ENCODE measurements around the gene NPLOC4. TPM values are rescaled to one million over a fixed set of nuclear protein-coding genes. Genes with fewer than 3 reads are reported as not detected.

Gene NPLOC4
- total and polyA plus RNA-seq, 2 of the 8 experiments (the other 6 are each of a cell fraction or from before 2014, with no cell fraction given) = 70.7 to 92.7 TPM

DNA sequence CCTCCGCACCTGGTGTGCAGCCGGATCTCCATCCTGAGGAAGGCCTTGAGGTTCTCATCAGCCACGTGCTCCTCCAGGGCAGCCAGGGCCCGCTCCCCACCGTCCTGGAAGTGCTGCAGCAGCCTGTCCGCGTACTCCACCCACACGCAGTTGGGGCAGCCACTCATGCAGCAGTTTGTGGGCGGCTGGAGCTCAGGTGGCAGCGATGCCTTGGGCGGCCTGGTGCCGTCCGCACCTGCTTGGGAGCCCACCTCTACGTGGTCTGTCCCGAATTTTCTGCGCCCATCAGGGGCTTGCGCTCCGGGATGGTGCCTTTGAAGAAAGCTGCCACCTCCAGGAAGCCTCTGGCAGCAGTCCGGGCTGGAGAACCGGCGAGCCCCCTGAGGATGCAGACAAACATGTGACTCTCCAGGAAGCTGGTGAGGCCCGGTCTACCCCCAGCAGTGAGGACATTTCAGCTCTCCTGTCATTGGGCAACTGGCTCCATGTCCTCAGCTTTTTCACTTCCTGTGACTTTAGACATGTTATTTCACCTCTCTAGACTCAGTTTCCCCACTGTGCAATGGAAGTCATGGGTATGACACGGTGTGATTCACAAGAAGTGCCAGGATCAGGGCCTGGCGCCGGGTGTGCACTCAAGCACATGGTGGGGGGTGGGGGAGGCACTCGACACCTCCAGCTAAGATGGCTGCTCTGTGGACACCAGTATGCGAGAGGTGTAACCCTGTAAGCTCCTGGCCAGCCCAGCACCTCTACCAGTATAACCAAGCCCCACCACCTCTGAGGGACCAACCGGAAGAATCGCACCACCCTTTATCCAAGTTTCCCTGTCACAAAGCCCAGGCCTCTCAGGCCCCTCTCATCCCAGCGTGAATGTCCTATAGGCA lies 28.5 kb upstream of the NPLOC4 start:
- DNase-seq (ENCODE audit: low read depth in 1 of 2, low spot score in 2 of 2) (no peak), FAIRE-seq (no peak)
- peaks cover 8% of the 10 kb centered on the region for H3K79me1 ChIP-seq (ENCODE audit: low read depth, low read length)
- no peak overlapping the region for H3K56ac ChIP-seq (replicated peaks; ENCODE audit: insufficient read length, low read depth, low read length)
- no peak overlapping the region for H2BK15ac ChIP-seq (ENCODE audit: low read length)
- H3K4me1 ChIP-seq (replicated peaks in 1 of 4; ENCODE audit: control insufficient read depth in 3 of 4, insufficient read depth in 4 of 4, low read length in 3 of 4) = peaks cover 3 to 11% (median 8%) of the 10 kb centered on the region in 4 experiments
- TF ChIP-seq YY1 (IDR thresholded peaks at IDR 0.05; ENCODE audit: low read depth, low read length) (peak; percentile 48; the same call in 1 of the 2 replicates), EGR1 (IDR thresholded peaks at IDR 0.05; ENCODE audit: borderline replicate concordance, low read depth, low read length) (no peak), POLR2A (IDR thresholded peaks at IDR 0.05; ENCODE audit: control extremely low read depth in 1 of 2, low read depth in 2 of 2, low read length in 2 of 2) (no peak), SIRT6 (IDR thresholded peaks at IDR 0.05; ENCODE audit: low read length) (no peak), CHD1 (IDR thresholded peaks at IDR 0.05; ENCODE audit: low read depth, low read length) (no peak), CHD2 (IDR thresholded peaks at IDR 0.05; ENCODE audit: low read length) (no peak), SRF (IDR thresholded peaks at IDR 0.05; ENCODE audit: low read depth, low read length) (no peak)
- TF ChIP-seq, protein P1, sequence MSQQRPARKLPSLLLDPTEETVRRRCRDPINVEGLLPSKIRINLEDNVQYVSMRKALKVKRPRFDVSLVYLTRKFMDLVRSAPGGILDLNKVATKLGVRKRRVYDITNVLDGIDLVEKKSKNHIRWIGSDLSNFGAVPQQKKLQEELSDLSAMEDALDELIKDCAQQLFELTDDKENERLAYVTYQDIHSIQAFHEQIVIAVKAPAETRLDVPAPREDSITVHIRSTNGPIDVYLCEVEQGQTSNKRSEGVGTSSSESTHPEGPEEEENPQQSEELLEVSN (IDR thresholded peaks at IDR 0.05) = peak; percentile 81
- TF ChIP-seq, protein P2, sequence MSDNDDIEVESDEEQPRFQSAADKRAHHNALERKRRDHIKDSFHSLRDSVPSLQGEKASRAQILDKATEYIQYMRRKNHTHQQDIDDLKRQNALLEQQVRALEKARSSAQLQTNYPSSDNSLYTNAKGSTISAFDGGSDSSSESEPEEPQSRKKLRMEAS (IDR thresholded peaks at IDR 0.05) = peak; percentile 92
- 85% methylated on average over 30 of the region's 30 CpGs; no CpG with 5 or more reads in 1 of the 2 experiments for WGBS, 2 experiments (ENCODE audit: extremely low coverage in 1 of 2, insufficient coverage in 1 of 2, insufficient read length in 1 of 2, insufficient replicate concordance in 2 of 2, low coverage in 1 of 2, low lambda C conversion rate in 2 of 2, missing lambda C conversion rate in 1 of 2)
- H2BK120ac ChIP-seq (replicated peaks; ENCODE audit: low read depth, low read length) = no peak overlapping the region
- H2BK5ac ChIP-seq (ENCODE audit: low read depth, low read length) = peak overlapping the region; percentile 85; the same call in 1 of the 2 replicates
- peaks cover 6 to 7% of the 10 kb centered on the region in 2 experiments for H4K20me1 ChIP-seq (replicated peaks in 1 of 2; ENCODE audit: control insufficient read depth in 1 of 2, insufficient read depth in 2 of 2, low read length in 2 of 2)
- peak overlapping the region; percentile 38 for H4K5ac ChIP-seq (ENCODE audit: insufficient read length, low read depth, low read length)
- 0 out of 2 replicates have a peak overlapping the region, but pooled peaks have one; percentile 44 for H3K27ac ChIP-seq (ENCODE audit: low read depth, low read length)
- H3K79me2 ChIP-seq (ENCODE audit: control insufficient read depth in 1 of 2, insufficient read depth in 2 of 2, low read length in 2 of 2) = peaks cover 0 to 24% of the 10 kb centered on the region in 2 experiments; a peak in 2 of 4 replicates
- no peak overlapping the region; the same call in 1 of the 2 replicates for H2AK5ac ChIP-seq (ENCODE audit: low read depth, low read length)
- ChIA-PET CTCF (ENCODE audit: partially characterized antibody) (interaction anchor here (0.6 to 1.4 kb wide), 6 partner anchors 10 to 330 kb away, joined by 3 to 5 read pairs (median 3); no protein-coding TSS in a partner anchor), POLR2A (ENCODE audit: partially characterized antibody) (interaction anchor here (0.9 to 4.4 kb wide), 14 partner anchors 9 to 197 kb away, joined by 3 to 23 read pairs (median 4); partner anchors contain the start of genes ARL16, HGS, MCRIP1 and MRPL12)
- H4K91ac ChIP-seq (replicated peaks; ENCODE audit: insufficient read length, low read length) = no peak overlapping the region
- peaks cover 4% of the 10 kb centered on the region; the same call in 1 of the 2 replicates for H3K23me2 ChIP-seq (ENCODE audit: low read depth, low read length)
- no peak overlapping the region for H3K14ac ChIP-seq (ENCODE audit: insufficient read length)
- peak overlapping the region; percentile 62 to 95 (median 88) for H3K4me3 ChIP-seq (ENCODE audit: extremely low read depth in 1 of 4, insufficient read depth in 2 of 4, low read depth in 3 of 4, low read length in 4 of 4)
- H3K9me3 ChIP-seq (ENCODE audit: insufficient read depth in 2 of 2, low read depth in 1 of 2, low read length in 1 of 2) = no peaks in the 10 kb centered on the region
- H3K18ac ChIP-seq (ENCODE audit: extremely low read depth, low read length) = peak overlapping the region; percentile 65; the same call in 1 of the 2 replicates
- peaks cover 7 to 26% (median 17%) of the 10 kb centered on the region in 4 experiments; a peak in 7 of 8 replicates for H3K36me3 ChIP-seq (ENCODE audit: control insufficient read depth in 2 of 4, insufficient read depth in 4 of 4, low read length in 3 of 4)
- no peak overlapping the region for H3K23ac ChIP-seq (ENCODE audit: insufficient read length)
- peak overlapping the region; percentile 92 for H4K8ac ChIP-seq (ENCODE audit: extremely low read depth, insufficient read depth, low read length)
- peak overlapping the region; percentile 29; the same call in 1 of the 2 replicates for H2BK12ac ChIP-seq (ENCODE audit: low read depth, low read length)
- peak overlapping the region; percentile 77 to 84 for H3K4me2 ChIP-seq (ENCODE audit: insufficient read depth in 1 of 2, low read depth in 2 of 2, low read length in 2 of 2)
- no peak overlapping the region for H2BK20ac ChIP-seq (ENCODE audit: low read length)
- H3K9ac ChIP-seq (replicated peaks in 1 of 4; ENCODE audit: extremely low read depth in 1 of 4, low read depth in 3 of 4, low read length in 3 of 4) = peak overlapping the region in 3 of 4 experiments; percentile 42 to 86 (median 85); a peak in 6 of 7 replicates
- H3K4ac ChIP-seq (replicated peaks; ENCODE audit: insufficient read length, low read depth, low read length) = peak overlapping the region; percentile 63
- H2AFZ ChIP-seq (ENCODE audit: low read length) = no peak overlapping the region
- H3K27me3 ChIP-seq (replicated peaks in 1 of 4; ENCODE audit: control insufficient read depth in 3 of 4, extremely low read depth in 1 of 4, insufficient read depth in 3 of 4, low read length in 3 of 4) = no peaks in the 10 kb centered on the region

Data from H1 (cell line).